HEK293T (cell line): ENCODE data around the gene UQCR10.

ENCODE experiments used
- ARNT ChIP-seq: fragments of 450-650 bp; IDR thresholded peaks from 2 replicates; pipeline ENCODE4 v1.6.1; 2017; ENCODE audit warnings: mild to moderate bottlenecking
- CTBP1 ChIP-seq: fragments of 450-650 bp; IDR thresholded peaks from 2 replicates; pipeline ENCODE4 v1.6.1; 2016; ENCODE audit warnings: borderline replicate concordance
- FOXM1 ChIP-seq: fragments of 450-650 bp; IDR thresholded peaks from 2 replicates; pipeline ENCODE4 v1.6.1; 2017; ENCODE audit warnings: mild to moderate bottlenecking, borderline replicate concordance
- L3MBTL2 ChIP-seq: fragments of 450-650 bp; conservative IDR thresholded peaks from 2 replicates; pipeline ENCODE4 v1.6.1; 2016; ENCODE audit warnings: mild to moderate bottlenecking
- LEF1 ChIP-seq: fragments of 450-650 bp; IDR thresholded peaks from 2 replicates; pipeline ENCODE4 v1.6.1; 2017; ENCODE audit warnings: mild to moderate bottlenecking, borderline replicate concordance
- SP1 ChIP-seq: fragments of 450-650 bp; IDR thresholded peaks from 2 replicates; pipeline ENCODE4 v1.6.1; 2017
- TARDBP ChIP-seq: fragments of 450-650 bp; IDR thresholded peaks from 2 replicates; pipeline ENCODE4 v1.6.1; 2016

DNA sequence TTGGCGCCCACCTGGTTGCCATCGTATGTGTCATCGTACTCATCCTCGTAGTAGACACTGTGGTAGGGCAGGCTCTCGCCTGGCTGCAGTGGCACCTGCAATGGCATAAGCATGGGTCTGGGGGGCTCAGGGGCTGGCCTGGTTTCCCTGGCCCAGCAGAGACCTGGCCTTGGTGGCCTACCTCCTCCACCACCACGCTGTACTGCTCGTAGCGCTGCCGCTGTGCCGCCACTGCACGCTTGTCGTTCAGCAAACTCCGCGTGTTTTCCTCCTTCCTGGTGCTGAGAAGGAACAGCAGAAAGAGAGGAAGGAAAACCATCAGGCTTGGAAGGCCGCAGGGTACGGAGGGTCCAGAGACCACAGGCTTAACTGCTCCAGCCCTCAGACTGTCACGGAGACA is 26.2 kb downstream of the UQCR10 start:
- TF ChIP-seq L3MBTL2 (no peak), LEF1 (no peak), TARDBP (no peak), CTBP1 (no peak), SP1 (no peak), FOXM1 (no peak), ARNT (no peak)
